Activated T-cell treated with anti-CD3 and anti-CD28 coated beads, Interleukin-2, amount 50 U/mL, for 72 hours (primary cell): Measurements from ENCODE around the gene NAT9. TPM values are rescaled to one million over a fixed set of nuclear protein-coding genes. Genes with fewer than 3 reads are reported as not detected.

ENCODE experiments used
- ATAC-seq, 2 donors: fragments of 150-1000 bp; cut with Tn5 transposase; replicated peaks in 1 of 2; 2 replicates each; pipeline ENCODE4 v1.10.0; 2021; ENCODE audit warnings: moderate library complexity in 2 of 2, mild to moderate bottlenecking in 1 of 2
- DNase-seq, 2 donors: peaks; one replicate each; pipeline ENCODE4 v3.0.0; 2021 to 2022; ENCODE audit warnings: mixed read lengths in 1 of 2
- H3K27ac Mint-ChIP-seq: one replicate; pipeline ENCODE4 v1.8.0; 2022; ENCODE audit warnings: mild to moderate bottlenecking, moderate library complexity, mixed read lengths
- H3K27me3 Mint-ChIP-seq: one replicate; pipeline ENCODE4 v1.8.0; 2022; ENCODE audit warnings: low read depth, mixed read lengths
- H3K36me3 Mint-ChIP-seq, 2 donors: one replicate each; pipeline ENCODE4 v1.8.0; 2022; ENCODE audit warnings: mixed read lengths in 2 of 2, mild to moderate bottlenecking in 1 of 2; ENCODE audit not compliant: insufficient read depth in 2 of 2
- H3K4me1 Mint-ChIP-seq: one replicate; pipeline ENCODE4 v1.8.0; 2022; ENCODE audit warnings: low read depth, mixed read lengths
- H3K4me3 Mint-ChIP-seq, 2 donors: one replicate each; pipeline ENCODE4 v1.8.0; 2022; ENCODE audit warnings: mild to moderate bottlenecking in 2 of 2, mixed read lengths in 2 of 2, moderate library complexity in 2 of 2
- H3K9me3 Mint-ChIP-seq, 2 donors: one replicate each; pipeline ENCODE4 v1.8.0; 2022; ENCODE audit warnings: mixed read lengths in 2 of 2
- total RNA-seq, 2 donors: library from RNA; stranded (reverse); gene quantifications; one replicate each; pipeline ENCODE4 v1.2.3, GENCODE V29; 2022

The NAT9 gene
- total RNA-seq, 2 donors from 2014 or later = 49.7 to 58.4 TPM

GRCh38 chr17:74799097-74799496, 23.0 kb upstream of the NAT9 start:
- H3K27ac Mint-ChIP-seq = no peak overlapping the region
- H3K4me1 Mint-ChIP-seq = no peaks in the 10 kb centered on the region
- DNase-seq (no peak), ATAC-seq (no peak)
- peaks cover 1 to 4% of the 10 kb centered on the region in 2 donors for H3K36me3 Mint-ChIP-seq
- H3K9me3 Mint-ChIP-seq = no peaks in the 10 kb centered on the region
- no peak overlapping the region for H3K4me3 Mint-ChIP-seq
- H3K27me3 Mint-ChIP-seq = no peaks in the 10 kb centered on the region

GRCh38 chr17:74798239-74798707, 22.1 kb upstream of the NAT9 start:
- no peaks in the 10 kb centered on the region for H3K9me3 Mint-ChIP-seq
- no peak overlapping the region for H3K4me3 Mint-ChIP-seq
- ATAC-seq (no peak), DNase-seq (no peak)
- H3K27me3 Mint-ChIP-seq = no peaks in the 10 kb centered on the region
- no peaks in the 10 kb centered on the region for H3K4me1 Mint-ChIP-seq
- no peak overlapping the region for H3K27ac Mint-ChIP-seq
- H3K36me3 Mint-ChIP-seq = peaks cover 1 to 2% of the 10 kb centered on the region in 2 donors

- H3K4me1 Mint-ChIP-seq = no peaks in the 10 kb centered on the region
- no peaks in the 10 kb centered on the region for H3K9me3 Mint-ChIP-seq
- H3K36me3 Mint-ChIP-seq = peaks cover 1 to 2% of the 10 kb centered on the region in 2 donors
- DNase-seq = no peak
- no peak for ATAC-seq
- no peak overlapping the region for H3K4me3 Mint-ChIP-seq
- H3K27me3 Mint-ChIP-seq = no peaks in the 10 kb centered on the region
- no peak overlapping the region for H3K27ac Mint-ChIP-seq
Observed at GRCh38 chr17:74797824-74798223, 21.7 kb upstream of the NAT9 start.

- Mint-ChIP-seq H3K36me3 (peaks cover 1 to 2% of the 10 kb centered on the region in 2 donors), H3K4me3 (no peak overlapping the region), H3K27ac (no peak overlapping the region), H3K4me1 (no peaks in the 10 kb centered on the region), H3K27me3 (no peaks in the 10 kb centered on the region), H3K9me3 (no peaks in the 10 kb centered on the region)
- DNase-seq (no peak), ATAC-seq (no peak)
Observed at GRCh38 chr17:74796866-74797265, 20.7 kb upstream of the NAT9 start.

GRCh38 chr17:74796211-74796610, 20.1 kb upstream of the NAT9 start:
- H3K4me1 Mint-ChIP-seq = peaks cover 5% of the 10 kb centered on the region
- no peak overlapping the region for H3K4me3 Mint-ChIP-seq
- H3K27ac Mint-ChIP-seq = no peak overlapping the region
- no peaks in the 10 kb centered on the region for H3K27me3 Mint-ChIP-seq
- H3K9me3 Mint-ChIP-seq = no peaks in the 10 kb centered on the region
- DNase-seq (no peak), ATAC-seq (no peak)
- H3K36me3 Mint-ChIP-seq = peaks cover 2 to 4% of the 10 kb centered on the region in 2 donors

GRCh38 chr17:74795327-74796020, 19.3 kb upstream of the NAT9 start:
- DNase-seq (no peak), ATAC-seq (no peak)
- Mint-ChIP-seq H3K4me3 (no peak overlapping the region), H3K27me3 (no peaks in the 10 kb centered on the region), H3K27ac (no peak overlapping the region), H3K4me1 (peaks cover 12% of the 10 kb centered on the region), H3K9me3 (no peaks in the 10 kb centered on the region), H3K36me3 (peaks cover 2 to 4% of the 10 kb centered on the region in 2 donors)

- Mint-ChIP-seq H3K9me3 (no peaks in the 10 kb centered on the region), H3K36me3 (peaks cover 2 to 5% of the 10 kb centered on the region in 2 donors), H3K4me3 (no peak overlapping the region), H3K4me1 (peaks cover 18% of the 10 kb centered on the region), H3K27ac (no peak overlapping the region), H3K27me3 (no peaks in the 10 kb centered on the region)
- DNase-seq (no peak), ATAC-seq (no peak)
Observed at GRCh38 chr17:74792586-74793105, 16.5 kb upstream of the NAT9 start.

GRCh38 chr17:74790161-74791058, 14.3 kb upstream of the NAT9 start:
- Mint-ChIP-seq H3K4me3 (peak overlapping the region in 1 of 2 donors; percentile 3), H3K36me3 (peaks cover 2 to 8% of the 10 kb centered on the region in 2 donors), H3K4me1 (peaks cover 35% of the 10 kb centered on the region), H3K9me3 (no peaks in the 10 kb centered on the region), H3K27me3 (no peaks in the 10 kb centered on the region), H3K27ac (no peak overlapping the region)
- no peak for DNase-seq
- no peak for ATAC-seq

- peak overlapping the region; percentile 5 to 14 for H3K4me3 Mint-ChIP-seq
- H3K9me3 Mint-ChIP-seq = no peaks in the 10 kb centered on the region
- no peak for ATAC-seq
- DNase-seq = no peak
- H3K4me1 Mint-ChIP-seq = peaks cover 63% of the 10 kb centered on the region
- no peaks in the 10 kb centered on the region for H3K27me3 Mint-ChIP-seq
- H3K36me3 Mint-ChIP-seq = peaks cover 0 to 6% of the 10 kb centered on the region in 2 donors
- H3K27ac Mint-ChIP-seq = no peak overlapping the region
Observed at GRCh38 chr17:74786431-74787055, 10.4 kb upstream of the NAT9 start.

- ATAC-seq = no peak
- H3K4me3 Mint-ChIP-seq = peak overlapping the region; percentile 1 to 5
- H3K27me3 Mint-ChIP-seq = no peaks in the 10 kb centered on the region
- H3K4me1 Mint-ChIP-seq = peaks cover 64% of the 10 kb centered on the region
- H3K27ac Mint-ChIP-seq = no peak overlapping the region
- DNase-seq = no peak
- no peaks in the 10 kb centered on the region for H3K9me3 Mint-ChIP-seq
- peaks cover 0 to 5% of the 10 kb centered on the region in 2 donors for H3K36me3 Mint-ChIP-seq
Observed at GRCh38 chr17:74785981-74786360, 9.8 kb upstream of the NAT9 start.

GRCh38 chr17:74785096-74785980, 9.2 kb upstream of the NAT9 start:
- H3K36me3 Mint-ChIP-seq = peaks cover 0 to 5% of the 10 kb centered on the region in 2 donors
- peak; percentile 45 to 59 for DNase-seq
- H3K4me1 Mint-ChIP-seq = peaks cover 64% of the 10 kb centered on the region
- ATAC-seq = peak; percentile 84 to 90
- H3K4me3 Mint-ChIP-seq = peak overlapping the region; percentile 61 to 63
- H3K9me3 Mint-ChIP-seq = no peaks in the 10 kb centered on the region
- H3K27me3 Mint-ChIP-seq = no peaks in the 10 kb centered on the region
- H3K27ac Mint-ChIP-seq = no peak overlapping the region

- H3K4me3 Mint-ChIP-seq = peak overlapping the region in 1 of 2 donors; percentile 9
- ATAC-seq (no peak), DNase-seq (no peak)
- no peaks in the 10 kb centered on the region for H3K27me3 Mint-ChIP-seq
- no peak overlapping the region for H3K27ac Mint-ChIP-seq
- peaks cover 71% of the 10 kb centered on the region for H3K4me1 Mint-ChIP-seq
- H3K36me3 Mint-ChIP-seq = peaks cover 0 to 3% of the 10 kb centered on the region in 2 donors
- no peaks in the 10 kb centered on the region for H3K9me3 Mint-ChIP-seq
Observed at GRCh38 chr17:74784125-74784810, 8.1 kb upstream of the NAT9 start.
